GM23338 (cell line): Measurements from ENCODE around the gene SERF2. TPM values are rescaled to one million over a fixed set of nuclear protein-coding genes. Genes with fewer than 3 reads are reported as not detected.
"Not testable (repeated sequence)": the region's sequence is repeated elsewhere in the genome, so short reads cannot be mapped to it uniquely, and the experiment has no call there.

Experiments used
- ATAC-seq: fragments of 200-7000 bp; cut with Tn5 transposase; 3 replicates; pipeline ENCODE4 v1.9.1; 2020
- DNase-seq: peaks from one replicate; pipeline ENCODE4 v3.0.0-alpha.2; 2015; ENCODE audit warnings: low spot score
- H2AFZ ChIP-seq: fragments of 200-600 bp; sonication (generic); 2 replicates; pipeline ENCODE4 v1.8.0; 2016; ENCODE audit warnings: antibody characterized with exemption, mild to moderate bottlenecking, moderate library complexity
- H3F3A ChIP-seq: fragments of 200-600 bp; sonication (generic); replicated peaks from 2 replicates; pipeline ENCODE4 v1.8.0; 2017; ENCODE audit warnings: antibody characterized with exemption, mixed run types, low read depth
- H3K27ac ChIP-seq: fragments of 200-600 bp; sonication (generic); 2 replicates; pipeline ENCODE4 v1.6.1; 2016; ENCODE audit warnings: low read depth
- H3K27me3 ChIP-seq: fragments of 200-600 bp; sonication (generic); 2 replicates; pipeline ENCODE4 v1.8.0; 2016; ENCODE audit warnings: mild to moderate bottlenecking, mixed run types, moderate library complexity; ENCODE audit not compliant: insufficient read depth
- H3K36me3 ChIP-seq: fragments of 200-600 bp; sonication (generic); 2 replicates; pipeline ENCODE4 v1.8.0; 2016; ENCODE audit warnings: mild to moderate bottlenecking; ENCODE audit not compliant: insufficient read depth
- H3K4me1 ChIP-seq: fragments of 200-600 bp; sonication (generic); 2 replicates; pipeline ENCODE4 v1.8.0; 2016; ENCODE audit warnings: mild to moderate bottlenecking, moderate library complexity; ENCODE audit not compliant: insufficient read depth
- H3K4me2 ChIP-seq: fragments of 200-600 bp; sonication (generic); 2 replicates; pipeline ENCODE4 v1.7.1; 2017; ENCODE audit warnings: mixed run types
- H3K4me3 ChIP-seq: fragments of 200-600 bp; sonication (generic); 2 replicates; pipeline ENCODE4 v1.6.1; 2016; ENCODE audit warnings: mixed run types
- H3K79me2 ChIP-seq: fragments of 200-600 bp; sonication (generic); replicated peaks from 2 replicates; pipeline ENCODE4 v1.8.0; 2017; ENCODE audit warnings: mild to moderate bottlenecking; ENCODE audit not compliant: insufficient read depth
- H3K9me2 ChIP-seq: fragments of 200-600 bp; sonication (generic); 2 replicates; pipeline ENCODE4 v1.8.0; 2017; ENCODE audit not compliant: insufficient read depth
- H4K20me1 ChIP-seq: fragments of 200-600 bp; sonication (generic); replicated peaks from 2 replicates; pipeline ENCODE4 v1.8.0; 2017; ENCODE audit warnings: mild to moderate bottlenecking; ENCODE audit not compliant: insufficient read depth
- H3K27ac Mint-ChIP-seq: 2 replicates; pipeline ENCODE4 v1.8.0; 2020; ENCODE audit warnings: inconsistent platforms, mild to moderate bottlenecking, moderate library complexity, mixed read lengths
- H3K27me3 Mint-ChIP-seq: 3 replicates; pipeline ENCODE4 v1.8.0; 2022; ENCODE audit warnings: low read depth, mild to moderate bottlenecking, moderate library complexity, mixed read lengths, inconsistent platforms; ENCODE audit not compliant: insufficient read depth, poor library complexity
- H3K36me3 Mint-ChIP-seq: 3 replicates; pipeline ENCODE4 v1.8.0; 2021; ENCODE audit warnings: low read depth, mild to moderate bottlenecking, inconsistent platforms, moderate library complexity, mixed read lengths
- H3K4me1 Mint-ChIP-seq: 3 replicates; pipeline ENCODE4 v1.8.0; 2020; ENCODE audit warnings: mild to moderate bottlenecking, inconsistent platforms, mixed read lengths
- H3K4me3 Mint-ChIP-seq: 3 replicates; pipeline ENCODE4 v1.8.0; 2021; ENCODE audit warnings: moderate library complexity, mild to moderate bottlenecking, inconsistent platforms, mixed read lengths
- H3K9me3 Mint-ChIP-seq: 3 replicates; pipeline ENCODE4 v1.8.0; 2020; ENCODE audit warnings: moderate library complexity, mild to moderate bottlenecking, inconsistent platforms, mixed read lengths
- CREB1 ChIP-seq: fragments of 250-450 bp; sonication (Bioruptor Pico); IDR thresholded peaks from 2 replicates; pipeline ENCODE4 v1.5.0; 2020; ENCODE audit warnings: low read depth, mild to moderate bottlenecking, moderate library complexity
- ETS1 ChIP-seq: IDR thresholded peaks from 2 replicates; pipeline ENCODE4 v1.6.1; 2016; ENCODE audit warnings: antibody characterized with exemption
- NANOG ChIP-seq: IDR thresholded peaks from 2 replicates; pipeline ENCODE4 v1.6.1; 2016; ENCODE audit warnings: antibody characterized with exemption, borderline replicate concordance
- POLR2AphosphoS5 ChIP-seq: IDR thresholded peaks from 2 replicates; pipeline ENCODE4 v1.6.1; 2016; ENCODE audit warnings: antibody characterized with exemption, low read depth
- REST ChIP-seq: IDR thresholded peaks from one replicate; pipeline ENCODE4 v1.6.1; 2018; ENCODE audit warnings: antibody characterized with exemption; ENCODE audit not compliant: unreplicated experiment
- STAT1 ChIP-seq: IDR thresholded peaks from one replicate; pipeline ENCODE4 v1.6.1; 2016; ENCODE audit warnings: antibody characterized with exemption; ENCODE audit not compliant: unreplicated experiment
- ZNF114 ChIP-seq: fragments of 250-450 bp; sonication (Bioruptor Pico); IDR thresholded peaks from 2 replicates; pipeline ENCODE4 v1.5.0; 2020; ENCODE audit warnings: mild to moderate bottlenecking, moderate library complexity
- polyA plus RNA-seq: library from polyadenylated mRNA; unstranded; fragments of >200 nt; fragmentation: Nextera tagmentation; extraction: Ambion mirVana; gene quantifications from 2 replicates; pipeline ENCODE4 v1.2.1, GENCODE V29; 2016
- total RNA-seq: library from RNA; depleted of rRNA; stranded (reverse); fragments of >200 nt; shearing (Covaris generic); gene quantifications from 2 replicates; pipeline ENCODE4 v1.2.3, GENCODE V29; 2014

The SERF2 gene
- total and polyA plus RNA-seq, 2 experiments from 2014 or later, result 460 to 2,602 TPM

DNA sequence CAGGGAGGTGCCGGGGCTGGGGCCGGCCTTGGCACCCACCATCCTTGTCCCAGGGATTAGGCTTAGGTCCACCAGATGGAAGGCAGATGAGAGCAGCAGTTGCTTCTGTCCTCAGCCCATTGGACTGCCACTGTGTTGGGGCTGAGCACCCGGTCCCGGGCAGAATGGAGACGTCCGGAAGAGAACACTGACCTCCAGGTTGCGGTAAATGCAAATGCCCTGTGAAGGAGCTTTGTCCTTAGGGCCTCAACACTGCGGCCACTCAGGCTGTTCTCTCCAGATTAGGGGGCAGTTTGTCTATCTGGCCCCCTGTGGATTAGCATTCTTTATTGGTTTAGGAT, 7.8 kb downstream of the SERF2 start, which contains the start of gene SERINC4 (continued):
- no peak for TF ChIP-seq REST
- no peak for TF ChIP-seq ETS1
- TF ChIP-seq NANOG, result no peak
- TF ChIP-seq STAT1, result no peak
- no peak for TF ChIP-seq POLR2AphosphoS5
- TF ChIP-seq CREB1 (CRISPR knock-in tag), result no peak

DNA sequence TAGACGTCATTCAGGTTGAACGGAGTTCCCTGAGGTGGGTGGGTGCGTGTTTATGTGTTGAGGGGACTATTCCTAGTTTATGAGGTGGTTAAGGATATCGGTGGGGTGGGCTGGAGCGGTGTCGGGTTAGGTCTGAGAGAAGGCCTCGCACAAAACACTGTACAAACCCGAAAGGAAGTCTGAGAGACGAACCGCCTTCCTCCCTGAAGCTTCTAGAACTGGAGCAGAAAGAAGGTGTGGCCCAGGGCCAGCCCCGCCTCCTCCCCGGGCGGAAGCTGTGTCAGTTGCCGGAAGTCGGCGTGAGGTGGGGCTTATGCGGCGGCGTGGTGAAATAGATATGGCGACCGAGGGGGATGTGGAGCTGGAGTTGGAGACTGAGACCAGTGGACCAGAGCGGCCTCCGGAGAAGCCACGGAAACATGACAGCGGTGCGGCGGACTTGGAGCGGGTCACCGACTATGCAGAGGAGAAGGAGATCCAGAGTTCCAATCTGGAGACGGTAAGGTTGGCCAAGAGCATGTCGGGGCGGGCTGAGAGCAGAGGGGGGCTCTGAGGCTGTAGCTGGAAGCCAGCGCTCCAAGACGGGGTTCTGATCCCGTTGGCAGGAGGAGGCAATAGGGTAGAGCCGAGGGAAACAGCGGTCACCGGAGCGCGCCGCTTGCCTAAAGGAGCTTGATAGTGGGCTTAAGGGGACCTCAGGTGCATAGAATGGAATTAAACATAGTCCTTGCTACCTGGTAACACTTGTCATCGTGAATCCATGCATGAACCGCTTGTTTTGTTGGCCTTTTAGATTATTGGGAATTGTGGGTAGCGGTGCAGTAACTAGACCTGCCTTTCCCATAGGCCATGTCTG, 8.4 kb downstream of the SERF2 start, which contains the start of gene HYPK:
Gene HYPK (plus strand): TSS at position 314 of the 856 bp plus-strand sequence. CDS start 24 bp downstream, at position 338.
- TF ChIP-seq POLR2AphosphoS5, result peak; percentile 92
- TF ChIP-seq ZNF114 (CRISPR knock-in tag), result no peak
- TF ChIP-seq ETS1, result peak; percentile 30; the same call in 1 of the 2 replicates
- peak; percentile 42; the same call in 1 of the 2 replicates for TF ChIP-seq CREB1 (CRISPR knock-in tag)
- peak within 1 kb of the TSS; percentile 94 for H3K27ac ChIP-seq
- peaks cover 41% of the 10 kb centered on the region for H3F3A ChIP-seq
- no peaks in the 10 kb centered on the region for H3K9me2 ChIP-seq
- peaks cover 12% of the 10 kb centered on the region for H3K27me3 Mint-ChIP-seq
- peak within 1 kb of the TSS; percentile 88 for H3K4me2 ChIP-seq
- peak; percentile 93 for DNase-seq
- no peaks in the 10 kb centered on the region for H3K27me3 ChIP-seq
- peaks cover 15% of the 10 kb centered on the region for H3K79me2 ChIP-seq
- peaks cover 71% of the 10 kb centered on the region for H3K36me3 Mint-ChIP-seq
- H2AFZ ChIP-seq, result peak within 1 kb of the TSS; percentile 49; the same call in 1 of the 2 replicates
- peaks cover 28% of the 10 kb centered on the region for H3K4me1 ChIP-seq
- peak within 1 kb of the TSS; percentile 89 for H3K4me3 ChIP-seq
- H3K36me3 ChIP-seq, result peaks cover 9% of the 10 kb centered on the region
- no peaks in the 10 kb centered on the region for H3K9me3 Mint-ChIP-seq
- H4K20me1 ChIP-seq, result peaks cover 2% of the 10 kb centered on the region; the same call in 1 of the 2 replicates
- peak; percentile 84 for ATAC-seq
- peaks cover 38% of the 10 kb centered on the region for H3K4me1 Mint-ChIP-seq
- peak within 1 kb of the TSS; percentile 98 for H3K27ac Mint-ChIP-seq
- H3K4me3 Mint-ChIP-seq, result peak within 1 kb of the TSS; percentile 99

DNA sequence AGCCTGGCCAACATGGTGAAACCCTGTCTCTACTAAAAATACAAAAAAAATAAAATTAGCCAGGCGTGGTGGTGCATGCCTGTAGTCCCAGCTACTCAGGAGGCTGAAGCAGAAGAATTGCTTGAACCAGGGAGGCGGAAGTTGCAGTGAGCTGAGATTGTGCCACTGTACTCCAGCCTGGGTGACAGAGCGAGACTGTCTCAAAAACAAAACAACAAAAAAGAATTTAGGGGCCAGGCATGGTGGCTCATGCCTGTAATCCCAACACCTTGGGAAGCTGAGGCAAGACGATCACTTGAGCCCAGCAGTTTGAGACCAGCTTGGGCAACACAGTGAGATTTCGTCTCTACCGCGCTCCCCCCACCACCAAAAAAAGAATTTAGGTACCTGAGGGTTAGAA, 10.6 kb downstream of the SERF2 start:
- not testable (repeated sequence) for H4K20me1 ChIP-seq, H3K27ac Mint-ChIP-seq, H3K9me2 ChIP-seq, H2AFZ ChIP-seq, DNase-seq, H3K9me3 Mint-ChIP-seq, H3K4me3 ChIP-seq, H3K4me2 ChIP-seq, H3K4me3 Mint-ChIP-seq, H3K27ac ChIP-seq, ATAC-seq, H3K27me3 ChIP-seq
- peaks cover 24% of the 10 kb centered on the region for H3K4me1 ChIP-seq
- H3K79me2 ChIP-seq, result peaks cover 15% of the 10 kb centered on the region
- peaks cover 26% of the 10 kb centered on the region for H3K4me1 Mint-ChIP-seq
- peaks cover 15% of the 10 kb centered on the region for H3K27me3 Mint-ChIP-seq
- H3K36me3 ChIP-seq, result peaks cover 19% of the 10 kb centered on the region
- peaks cover 38% of the 10 kb centered on the region for H3F3A ChIP-seq
- H3K36me3 Mint-ChIP-seq, result peaks cover 73% of the 10 kb centered on the region
